ENCODE measurements around the gene SWT1.

SWT1 gene

GRCh38 chr1:185325413-185325812 is 168.4 kb downstream of the SWT1 start:
- DNase-seq = no peak

DNA sequence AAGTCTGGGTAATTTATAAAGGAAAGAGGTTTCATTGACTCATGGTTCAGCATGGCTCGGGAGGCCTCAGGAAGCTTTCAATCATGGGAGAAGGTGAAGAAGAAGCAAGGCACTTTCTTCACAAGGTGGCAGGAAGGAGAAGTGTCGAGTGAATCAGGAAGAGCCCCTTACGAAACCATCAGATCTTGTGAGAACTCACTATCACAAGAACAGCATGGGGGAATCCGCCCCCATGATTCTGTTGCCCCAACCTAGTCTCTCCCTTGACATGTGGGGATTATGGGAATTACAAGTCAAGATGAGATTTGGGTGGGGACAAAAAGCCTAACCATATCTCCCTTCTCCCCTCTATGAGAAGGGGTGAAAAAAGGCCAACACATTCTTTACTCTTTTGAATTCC is 171.3 kb downstream of the SWT1 start:
- DNase-seq = no peak

DNA sequence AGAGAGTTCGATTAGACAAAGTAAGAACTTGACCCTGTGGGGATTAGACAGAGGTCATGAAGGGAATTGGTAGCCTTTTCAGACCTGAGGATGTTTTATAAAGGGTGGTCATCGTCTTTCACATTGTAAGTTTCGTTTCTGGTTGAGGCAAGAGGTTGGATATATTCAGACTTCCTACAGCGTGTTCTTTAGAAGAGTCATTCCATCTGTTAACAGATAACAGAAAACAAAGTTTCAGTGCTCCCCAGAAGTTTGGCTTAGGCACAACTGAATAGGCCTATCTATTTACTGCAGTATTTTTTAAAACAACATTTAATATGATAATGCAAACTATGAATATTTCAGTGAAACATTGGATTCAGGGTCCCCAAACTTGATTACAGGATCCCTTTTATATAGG is 177.2 kb downstream of the SWT1 start:
- no peak for DNase-seq

DNA sequence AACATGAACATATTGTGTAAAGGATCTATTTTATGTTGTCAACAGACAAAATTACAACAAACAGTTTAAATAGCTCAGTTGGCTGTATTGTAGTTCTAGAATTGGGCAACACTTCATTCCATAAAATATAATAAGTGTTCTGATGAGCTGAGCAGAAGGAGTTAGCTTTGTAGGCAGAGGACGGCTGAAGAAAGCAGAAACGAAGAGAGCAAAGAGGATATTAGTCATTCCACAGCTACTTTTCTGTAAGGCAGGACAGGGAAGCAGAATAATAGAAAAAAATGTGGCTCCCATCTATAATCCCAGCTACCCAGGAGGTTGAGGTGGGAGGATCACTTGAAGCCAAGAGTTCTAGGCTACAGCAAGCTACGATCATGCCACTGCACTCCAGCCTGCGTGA is 180.3 kb downstream of the SWT1 start:
- DNase-seq = no peak

DNA sequence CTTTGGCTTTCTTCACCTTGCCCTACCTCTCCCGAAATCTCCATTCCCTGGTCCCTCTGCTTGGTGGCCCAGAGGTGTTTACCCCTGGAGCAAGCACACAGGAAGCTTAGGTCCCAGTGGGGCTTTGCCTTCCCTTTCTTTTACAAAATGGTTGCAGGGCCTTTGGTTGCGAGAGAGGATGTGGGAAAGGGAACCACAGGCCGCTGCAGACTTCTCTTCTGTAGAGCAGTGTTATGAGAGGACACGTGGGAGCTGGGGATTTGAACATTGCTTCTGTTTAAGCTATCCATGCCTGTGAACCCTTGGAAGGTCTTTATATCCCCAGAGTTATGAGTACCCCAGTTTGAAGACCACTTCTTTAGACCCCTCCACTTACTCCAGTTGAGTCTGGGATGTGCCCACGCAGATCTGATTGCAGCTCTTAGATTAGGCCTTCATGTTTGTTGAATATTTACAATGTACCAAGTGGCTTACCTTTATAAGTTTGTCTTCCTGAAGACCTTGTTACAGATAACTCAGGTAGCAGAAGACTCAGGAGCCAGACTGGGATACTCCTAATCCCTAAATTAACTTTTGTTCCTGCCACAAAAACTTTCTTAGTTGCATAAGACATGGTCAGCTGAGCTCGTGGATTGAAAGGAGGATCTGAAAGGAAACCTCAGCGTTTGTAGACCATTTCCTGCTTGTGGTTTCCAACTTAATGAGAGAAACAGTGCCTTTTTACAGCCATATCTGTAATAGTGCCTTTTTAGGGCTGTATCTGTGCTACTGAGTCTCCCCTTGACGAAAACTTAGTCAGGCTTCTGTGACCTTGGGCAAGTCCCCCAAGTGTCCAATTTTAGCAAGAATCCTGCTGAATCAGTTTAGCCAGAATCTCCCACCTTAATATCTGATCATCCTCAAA is 182.0 kb downstream of the SWT1 start:
- no peak for DNase-seq

GRCh38 chr1:185341196-185341781 is 184.3 kb downstream of the SWT1 start:
- no peak for DNase-seq
